Stimulated activated CD4-positive, alpha-beta T cell treated with anti-CD3 and anti-CD28 coated beads, Interleukin-2, amount 100 ng/mL, for 48 hours (primary cell): ENCODE data around the gene MAPK12.

Source experiments
- DNase-seq, 2 donors: peaks; one replicate each; pipeline ENCODE4 v3.0.0-alpha.2; 2020

The MAPK12 gene

DNA sequence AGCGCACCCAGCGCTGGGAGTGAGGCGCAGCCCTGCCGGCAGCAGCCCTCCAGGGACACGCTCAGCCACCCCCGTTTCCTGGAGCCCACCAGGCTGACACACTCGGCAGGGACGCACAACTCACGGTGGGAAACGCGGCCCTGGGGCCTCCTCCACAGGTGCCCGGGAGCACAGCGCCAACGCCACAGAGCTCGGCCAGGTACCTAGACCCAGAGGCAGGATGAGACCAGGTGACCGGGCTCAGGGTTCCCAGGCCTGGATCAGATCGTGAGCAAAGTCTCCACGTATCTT lies 34.7 kb downstream of the MAPK12 start:
- DNase-seq = no peak

DNA sequence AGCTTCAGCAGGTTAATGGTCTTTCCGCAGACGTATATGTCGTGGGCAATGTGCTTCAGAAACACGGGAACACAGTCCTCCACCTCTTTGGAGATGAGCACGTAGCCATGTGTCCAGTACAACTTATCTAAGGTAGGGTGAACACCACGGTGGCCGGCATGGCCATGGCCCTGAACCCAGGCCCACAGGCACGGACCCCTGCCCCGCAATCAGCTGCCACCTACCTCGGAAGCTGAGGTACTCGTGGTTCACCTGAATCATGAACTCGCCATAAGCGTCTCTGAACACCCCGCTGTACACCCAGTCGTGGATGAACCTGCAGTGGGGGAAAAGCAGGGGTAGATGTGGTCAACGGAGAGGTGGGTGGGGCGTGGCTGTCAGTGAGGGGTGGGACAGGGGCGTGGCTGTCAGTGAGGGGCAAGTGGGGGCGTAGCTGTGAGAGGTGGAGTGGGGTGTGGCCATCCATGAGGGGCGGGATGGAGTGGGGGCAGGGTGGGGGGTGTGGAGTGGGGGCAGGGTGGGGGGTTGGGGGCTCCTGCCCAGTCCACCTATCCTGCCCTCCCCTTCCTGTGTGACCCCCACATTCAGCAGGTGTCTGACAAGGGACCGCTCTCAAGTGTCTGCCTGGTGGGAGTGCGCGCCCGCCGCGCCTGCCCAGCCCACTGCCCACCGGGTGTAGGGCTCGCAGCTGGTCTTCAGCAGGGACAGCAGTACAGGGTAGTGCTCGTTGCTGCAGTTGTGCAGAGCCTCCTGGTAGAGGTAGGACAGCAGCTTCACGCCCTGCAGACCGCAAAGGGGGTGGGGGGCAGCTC lies 35.2 kb downstream of the MAPK12 start:
- DNase-seq = no peak

DNA sequence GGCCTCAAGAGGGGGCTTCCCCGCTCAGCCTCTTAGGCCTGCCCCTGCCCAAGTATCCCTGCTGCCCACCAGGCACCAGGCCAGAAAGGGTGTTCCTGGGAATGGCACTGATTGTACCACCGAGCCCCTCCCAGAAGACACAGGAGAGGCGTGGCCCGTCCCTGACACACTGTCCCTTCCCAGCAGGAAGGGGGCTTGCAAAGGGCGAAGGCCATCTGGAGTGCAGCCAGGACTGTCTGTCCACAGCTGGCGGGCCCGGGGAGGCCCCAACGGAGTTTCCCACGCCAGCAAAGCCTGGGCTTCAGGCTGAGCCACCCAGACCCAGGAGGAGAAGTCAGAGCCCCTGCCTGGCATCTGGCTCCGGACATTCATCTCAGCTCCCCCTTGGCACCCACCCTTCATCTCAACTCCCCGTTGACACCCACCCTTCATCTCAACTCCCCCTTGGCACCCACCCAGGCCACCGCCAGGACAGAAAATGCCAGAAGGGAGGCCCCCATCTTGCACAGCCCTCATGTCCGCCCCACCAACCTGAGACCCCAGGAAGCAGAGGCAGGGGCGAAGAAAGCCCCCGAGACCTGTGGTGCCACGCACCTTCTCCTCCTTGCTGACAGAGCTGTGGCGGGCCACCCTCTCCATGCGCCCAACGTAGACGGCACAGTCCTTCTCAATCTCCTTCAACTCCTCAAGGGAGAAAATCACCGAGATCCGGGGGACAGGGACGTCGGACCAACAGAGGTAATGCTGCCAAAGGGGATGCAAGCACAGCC lies 36.1 kb downstream of the MAPK12 start:
- no peak for DNase-seq

DNA sequence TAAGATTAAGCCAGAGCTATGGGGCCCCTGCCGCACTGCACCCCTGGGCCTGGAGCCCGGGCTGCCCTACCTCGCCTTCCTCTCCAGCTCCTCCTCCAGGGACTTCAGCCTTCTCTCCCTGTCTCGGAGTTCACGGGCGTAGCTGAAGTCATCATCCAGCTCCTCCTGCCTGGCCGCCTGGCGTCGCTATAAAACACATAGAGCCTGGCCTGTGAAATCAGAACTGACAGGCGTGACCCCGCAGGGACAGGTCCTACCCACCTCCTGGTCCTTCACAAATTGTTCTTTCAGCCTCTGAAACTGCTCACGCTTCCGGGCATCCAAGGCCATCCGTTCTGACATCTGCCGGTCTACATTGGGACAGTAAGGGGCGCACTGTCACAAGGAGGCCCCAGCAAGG lies 37.4 kb downstream of the MAPK12 start:
- no peak for DNase-seq

DNA sequence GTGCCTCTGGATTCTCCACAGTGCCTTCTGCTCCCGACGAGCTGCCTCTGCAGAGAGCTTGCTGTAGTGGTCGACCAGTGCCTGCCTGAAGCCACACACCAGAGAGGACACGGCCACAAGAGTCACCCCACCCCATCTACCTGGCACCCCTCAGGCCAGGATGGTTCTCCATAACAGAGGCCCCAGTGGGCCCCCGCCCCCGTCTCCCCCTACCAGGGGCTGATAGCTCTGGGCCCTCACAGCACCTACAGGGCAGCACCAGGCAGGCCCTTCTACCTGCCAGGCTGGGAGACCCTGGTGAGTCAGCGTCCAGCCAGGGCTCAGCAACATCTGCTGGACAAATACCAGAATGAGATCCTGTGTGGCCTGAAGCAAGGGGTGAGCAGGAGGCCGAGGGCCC lies 39.0 kb downstream of the MAPK12 start:
- DNase-seq = no peak

DNA sequence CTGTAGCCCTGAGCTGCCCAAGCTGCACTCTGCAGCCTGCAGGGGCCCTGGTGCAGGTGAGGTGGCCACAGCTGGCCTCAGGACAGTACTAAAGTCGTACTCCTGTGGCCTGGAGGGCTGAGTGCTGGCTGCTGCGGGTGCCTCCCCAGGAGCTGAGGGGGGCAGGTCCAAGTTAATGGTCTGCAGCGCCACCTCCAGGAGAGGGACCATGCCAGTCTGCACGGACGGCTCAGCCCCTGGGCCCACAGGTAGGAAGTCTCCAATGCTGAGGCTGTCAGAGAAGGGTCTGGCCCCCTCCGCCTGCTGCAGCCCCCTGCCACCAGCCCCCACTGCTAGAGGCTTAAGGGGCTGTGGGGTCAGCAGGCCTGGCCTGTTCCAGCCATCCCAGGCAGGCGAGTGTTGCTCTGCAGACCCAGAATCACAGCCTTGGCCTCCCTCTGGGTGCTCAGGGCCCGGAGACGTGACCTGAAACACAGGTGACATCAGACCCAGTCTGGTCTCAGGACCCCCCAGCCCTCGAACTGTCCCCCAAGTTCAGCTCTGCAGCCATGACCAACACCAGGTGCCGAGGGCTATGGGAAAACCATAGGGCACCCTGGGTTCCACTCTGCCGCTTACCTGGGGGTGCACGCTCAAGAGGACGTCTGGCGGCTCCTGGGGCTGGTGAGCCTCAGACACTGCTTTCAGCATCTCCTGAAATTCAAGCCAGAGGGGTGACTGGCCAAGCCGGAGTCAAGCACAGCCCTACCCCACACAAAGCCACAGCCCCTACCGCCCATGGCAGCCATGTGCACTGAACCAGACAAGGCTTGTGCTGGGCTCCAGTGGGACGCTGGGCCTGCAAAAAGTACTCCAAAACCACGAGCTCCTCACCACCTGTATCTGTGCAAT lies 39.8 kb downstream of the MAPK12 start:
- no peak for DNase-seq

DNA sequence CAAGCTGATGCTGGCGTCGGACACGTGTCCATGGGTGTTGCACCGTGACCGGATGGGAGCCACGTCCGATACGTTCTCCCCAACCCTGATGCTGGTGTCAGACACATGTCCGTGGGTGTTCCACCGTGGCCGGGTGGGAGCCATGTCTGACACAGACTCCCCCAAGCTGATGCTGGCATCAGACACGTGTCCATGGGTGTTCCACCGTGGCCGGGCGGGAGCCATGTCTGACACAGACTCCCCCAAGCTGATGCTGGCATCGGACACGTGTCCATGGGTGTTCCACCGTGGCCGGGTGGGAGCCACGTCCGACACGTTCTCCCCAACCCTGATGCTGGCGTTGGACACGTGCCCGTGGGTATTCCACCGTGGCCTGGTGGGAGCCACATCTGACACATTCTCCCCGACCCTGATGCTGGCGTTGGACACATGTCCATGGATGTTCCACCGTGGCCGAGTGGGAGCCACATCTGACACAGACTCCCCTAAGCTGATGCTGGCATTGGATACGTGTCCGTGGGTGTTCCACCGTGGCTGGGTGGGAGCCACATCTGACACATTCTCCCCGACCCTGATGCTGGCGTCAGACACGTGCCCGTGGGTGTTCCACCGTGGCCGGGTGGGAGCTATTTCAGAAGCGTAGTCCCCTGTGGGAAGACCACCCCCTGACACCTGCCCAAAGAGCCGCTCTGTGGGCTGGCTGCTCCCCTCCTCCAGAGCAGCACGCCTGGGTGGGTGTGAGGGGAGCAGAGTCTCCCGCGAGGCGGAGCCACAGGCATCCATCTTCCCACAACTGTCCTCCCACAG lies 40.7 kb downstream of the MAPK12 start:
- DNase-seq = no peak

DNA sequence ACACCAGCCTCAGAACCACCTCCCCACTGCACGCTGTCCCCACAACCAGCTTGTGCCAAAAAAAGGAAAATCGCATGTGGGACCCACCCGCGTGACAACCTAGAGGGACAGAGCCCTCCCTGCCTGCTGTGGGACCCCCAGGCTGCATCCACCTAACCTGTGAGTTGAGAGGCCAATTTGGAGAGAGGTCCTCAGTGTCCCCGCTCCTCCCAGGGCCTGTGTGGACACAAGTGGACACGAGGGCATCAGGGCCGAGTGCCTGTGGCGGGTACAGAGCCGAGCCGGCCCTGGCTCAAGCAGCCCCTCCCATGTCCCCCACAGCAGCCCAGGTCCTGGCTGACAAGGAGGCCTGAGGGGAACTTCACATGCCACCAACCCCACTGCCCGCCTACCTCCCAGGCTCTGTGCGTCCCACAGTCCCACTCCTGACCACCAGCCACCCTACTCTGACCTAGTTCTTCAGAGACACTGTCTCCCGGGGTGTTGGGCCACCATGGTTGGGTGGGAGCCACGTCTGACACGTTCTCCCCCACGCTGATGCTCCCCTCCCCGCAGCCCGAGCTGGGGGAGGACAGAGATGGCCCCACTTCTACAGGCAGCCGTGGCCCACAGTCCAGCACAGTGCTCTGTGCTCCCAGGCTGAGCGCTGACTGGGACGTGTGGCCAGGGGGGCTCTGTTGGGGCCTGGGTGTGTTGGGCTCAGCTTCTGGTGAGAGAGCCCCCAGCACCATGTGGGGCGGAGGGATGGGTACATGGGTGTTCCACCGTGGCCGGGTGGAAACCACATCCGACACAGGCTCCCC lies 41.5 kb downstream of the MAPK12 start:
- DNase-seq = no peak

DNA sequence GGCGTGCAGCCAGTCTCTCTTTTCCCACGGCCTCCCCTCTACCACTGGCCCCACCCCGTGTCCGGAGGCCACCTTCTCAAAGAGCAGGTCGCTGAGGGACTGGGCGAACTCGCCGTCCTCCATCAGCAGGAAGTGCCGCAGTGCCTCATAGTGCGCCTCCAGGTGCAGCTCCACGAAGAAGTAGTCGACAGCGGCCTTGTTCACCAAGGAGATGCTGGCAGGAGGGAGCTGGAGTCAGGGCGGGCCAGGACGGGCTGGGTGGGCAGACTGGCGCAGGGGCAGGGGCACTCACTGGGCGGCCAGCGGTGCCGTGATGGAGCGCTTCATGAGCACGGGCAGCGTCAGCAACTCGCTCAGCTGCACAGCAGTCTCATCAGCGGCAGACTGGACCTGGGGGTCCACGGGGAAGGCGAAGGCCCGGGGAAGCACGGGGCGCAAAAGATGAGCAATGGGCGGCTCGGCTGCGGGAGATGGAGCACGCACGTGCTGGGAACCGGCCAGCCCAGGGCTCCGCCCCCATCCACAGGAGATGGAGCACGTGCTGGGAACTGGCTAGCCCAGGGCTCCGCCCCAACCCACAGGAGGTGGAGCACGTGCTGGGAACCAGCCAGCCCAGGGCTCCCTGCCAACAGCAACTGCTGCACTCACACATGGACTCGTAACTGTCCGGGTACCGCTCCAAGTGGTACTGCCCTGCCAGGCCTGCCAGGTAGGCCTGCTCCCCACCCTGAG lies 42.3 kb downstream of the MAPK12 start:
- no peak for DNase-seq

DNA sequence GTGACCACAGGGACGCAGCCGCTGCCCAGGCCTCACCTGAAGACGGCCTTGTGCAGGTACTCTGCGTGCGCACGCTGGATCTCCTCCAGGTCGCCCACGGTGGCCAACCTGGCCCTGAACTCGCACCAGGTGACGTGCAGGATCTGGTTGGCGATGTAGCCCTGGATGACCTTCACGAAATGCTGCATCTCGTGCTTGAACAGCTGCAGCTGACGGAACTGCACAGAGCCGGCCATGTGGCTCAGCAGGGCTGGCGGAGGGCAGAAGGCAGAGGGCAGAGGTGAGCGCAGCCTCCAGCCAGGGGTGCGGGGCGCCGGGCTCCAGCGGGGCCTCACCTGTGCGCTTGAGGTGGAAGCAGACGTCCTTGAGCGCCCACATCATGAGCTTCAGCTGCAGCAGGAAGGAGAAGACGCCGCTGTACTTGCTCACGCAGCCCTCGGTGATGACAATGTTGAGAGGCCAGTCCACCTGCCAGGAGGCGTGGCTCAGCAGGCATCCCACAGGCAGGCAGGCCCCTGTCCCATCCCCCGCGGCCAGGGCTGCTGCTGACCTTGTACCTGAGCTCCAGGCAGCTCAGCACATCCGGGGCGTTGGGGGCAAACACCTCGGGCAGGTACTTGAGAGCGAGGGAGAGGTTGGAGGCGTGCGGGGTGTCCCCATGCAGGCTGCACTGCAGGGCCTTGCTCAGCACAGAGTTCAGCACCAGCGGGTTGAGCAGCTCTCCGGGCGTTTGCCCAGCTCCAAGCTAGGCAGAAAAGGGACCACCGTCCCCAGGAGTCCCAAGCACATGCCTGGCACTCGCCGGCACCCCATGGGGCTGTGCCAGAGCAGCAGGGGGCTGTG lies 43.1 kb downstream of the MAPK12 start:
- DNase-seq = no peak

DNA sequence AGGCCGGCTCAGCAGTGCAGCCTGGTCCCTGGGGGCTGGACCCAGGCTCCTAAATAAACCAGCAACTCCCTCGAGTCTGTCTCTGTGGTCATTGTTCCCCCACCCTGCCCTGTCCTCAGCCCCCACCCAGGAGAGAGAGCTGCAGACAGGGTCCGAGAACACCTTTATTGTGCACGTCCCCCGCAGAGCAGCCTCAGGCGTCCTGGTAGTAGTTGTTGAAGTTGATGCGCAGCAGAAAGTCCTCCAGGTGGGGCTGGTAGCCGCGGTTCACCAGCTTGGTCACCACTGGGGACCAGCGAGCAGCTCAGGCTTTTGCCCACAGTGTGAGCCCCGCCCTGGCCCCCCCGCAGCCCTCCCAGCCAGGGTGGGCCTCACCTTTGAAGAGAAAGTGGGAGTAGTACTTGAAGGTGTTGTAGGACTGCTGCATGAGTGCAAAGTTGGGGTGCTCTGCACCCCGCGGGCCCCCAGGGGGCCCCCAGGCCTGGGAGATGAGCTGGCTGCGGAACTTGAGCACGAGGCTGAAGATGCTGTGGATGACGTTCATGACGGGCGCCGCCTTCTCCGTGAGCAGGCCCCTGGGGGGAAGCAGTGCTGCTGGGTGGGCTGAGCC lies 43.8 kb downstream of the MAPK12 start:
- no peak for DNase-seq

DNA sequence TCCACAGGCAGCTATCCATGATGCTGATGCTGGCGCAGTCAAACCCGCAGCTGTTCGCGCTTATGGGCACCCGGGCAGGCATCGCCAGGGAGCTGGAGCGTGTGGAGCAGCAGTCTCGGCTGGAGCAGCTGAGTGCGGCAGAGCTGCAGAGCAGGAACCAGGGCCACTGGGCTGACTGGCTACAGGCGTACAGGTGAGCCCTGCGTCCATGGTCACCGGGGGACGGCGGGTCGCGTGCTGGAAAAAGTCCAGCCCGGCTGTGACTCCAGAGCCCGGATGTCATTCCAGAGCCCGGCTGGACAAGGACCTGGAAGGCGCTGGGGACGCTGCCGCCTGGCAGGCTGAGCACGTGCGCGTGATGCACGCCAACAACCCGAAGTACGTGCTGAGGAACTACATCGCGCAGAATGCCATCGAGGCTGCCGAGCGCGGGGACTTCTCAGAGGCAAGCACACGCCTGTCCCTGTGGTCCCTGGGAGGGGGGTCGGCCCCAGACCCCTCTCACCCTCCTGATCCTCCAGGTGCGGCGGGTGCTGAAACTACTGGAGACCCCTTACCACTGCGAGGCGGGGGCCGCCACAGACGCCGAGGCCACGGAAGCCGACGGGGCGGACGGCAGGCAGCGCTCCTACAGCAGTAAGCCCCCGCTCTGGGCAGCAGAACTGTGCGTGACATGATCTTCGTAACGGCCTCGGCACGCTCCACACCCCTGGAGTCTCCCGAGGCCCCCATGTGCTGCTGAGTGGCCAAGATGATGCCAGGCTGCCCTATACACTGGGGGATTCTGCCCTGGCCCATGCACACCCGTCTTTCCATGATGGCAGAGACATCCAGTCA lies 44.6 kb downstream of the MAPK12 start:
- DNase-seq = no peak

DNA sequence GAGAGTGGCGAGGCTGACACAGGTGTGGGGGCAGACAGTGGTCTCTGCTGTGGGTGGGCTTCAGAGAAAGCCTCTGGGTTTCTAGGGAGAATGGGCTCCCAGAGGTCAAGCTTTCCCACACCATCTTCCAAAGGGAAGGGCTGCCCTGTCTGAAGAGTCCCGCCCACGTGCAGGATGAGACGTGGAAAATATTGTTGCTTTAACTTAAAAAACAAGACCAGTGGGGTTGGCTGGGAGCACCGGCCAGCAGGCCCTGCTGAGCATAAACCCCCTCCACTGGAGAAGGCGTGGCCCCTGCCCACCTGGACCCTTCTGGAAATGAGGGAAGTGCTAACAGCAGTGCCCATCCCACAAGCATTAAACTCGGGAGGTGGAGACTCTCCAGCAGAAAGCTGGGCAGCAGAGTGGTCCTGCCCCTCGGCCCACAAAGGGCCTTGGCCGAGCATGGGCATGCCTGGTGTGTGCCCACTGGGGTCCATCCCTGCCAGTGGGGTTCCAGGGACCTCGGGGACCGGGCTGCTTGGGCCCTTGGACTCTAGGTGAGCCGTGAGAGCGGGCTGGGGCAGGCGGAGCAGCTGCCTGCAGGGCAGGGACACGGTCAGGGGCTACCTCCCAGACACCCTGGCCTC lies 45.3 kb downstream of the MAPK12 start:
- DNase-seq = no peak

DNA sequence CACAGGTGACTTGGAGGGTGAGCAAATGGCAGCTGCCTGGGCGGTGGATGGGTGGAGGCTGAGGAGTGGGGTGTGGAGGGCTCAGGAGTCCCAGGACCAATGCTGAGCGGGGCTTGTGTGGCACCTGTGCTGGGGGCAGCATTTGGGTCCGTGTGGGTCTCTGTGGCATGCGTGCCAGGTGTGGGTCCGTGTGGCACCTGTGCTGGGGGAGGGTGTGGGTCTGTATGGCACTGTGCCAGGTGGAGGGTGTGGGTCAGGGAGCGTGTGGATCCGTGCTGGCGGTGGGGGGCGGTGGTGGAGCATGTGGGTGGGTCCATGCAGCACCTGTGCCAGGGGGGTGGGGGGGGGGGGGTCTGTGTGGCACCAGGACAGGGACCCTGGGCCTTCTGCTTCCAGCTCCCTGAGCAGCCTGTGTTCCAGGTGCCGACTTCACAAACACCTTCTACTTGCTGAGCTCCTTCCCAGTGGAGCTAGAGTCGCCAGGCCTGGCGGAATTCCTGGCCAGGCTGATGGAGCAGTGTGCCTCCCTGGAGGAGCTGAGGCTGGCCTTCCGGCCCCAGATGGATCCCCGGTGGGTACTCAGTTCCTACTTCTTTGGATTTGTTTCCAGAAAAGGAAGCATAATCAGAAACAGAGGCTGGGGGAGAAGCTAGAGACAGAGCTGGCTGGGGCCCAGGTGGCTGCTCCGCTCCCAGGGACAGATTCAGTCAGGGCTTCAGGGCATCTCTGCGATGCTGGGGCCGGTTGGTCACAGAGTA lies 46.0 kb downstream of the MAPK12 start:
- no peak for DNase-seq

DNA sequence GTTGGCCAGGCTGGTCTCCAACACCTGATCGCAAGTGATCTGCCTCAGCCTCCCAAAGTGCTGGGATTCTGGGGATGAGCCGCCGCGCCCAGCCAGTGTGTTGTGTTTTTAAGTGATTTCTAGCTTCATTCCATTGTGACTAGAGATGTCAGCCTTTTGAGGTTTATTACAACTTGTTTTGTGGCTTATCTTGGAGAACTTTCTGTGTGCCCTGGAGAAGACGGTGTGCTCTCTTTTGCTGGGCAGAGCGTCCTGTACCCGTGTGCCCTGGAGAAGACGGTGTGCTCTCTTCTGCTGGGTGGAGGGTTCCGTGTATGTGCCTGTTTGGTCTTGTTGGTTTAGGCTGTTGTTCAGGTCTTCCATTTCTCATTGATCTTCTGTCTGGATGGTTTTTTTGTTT lies 48.2 kb downstream of the MAPK12 start:
- DNase-seq = no peak

DNA sequence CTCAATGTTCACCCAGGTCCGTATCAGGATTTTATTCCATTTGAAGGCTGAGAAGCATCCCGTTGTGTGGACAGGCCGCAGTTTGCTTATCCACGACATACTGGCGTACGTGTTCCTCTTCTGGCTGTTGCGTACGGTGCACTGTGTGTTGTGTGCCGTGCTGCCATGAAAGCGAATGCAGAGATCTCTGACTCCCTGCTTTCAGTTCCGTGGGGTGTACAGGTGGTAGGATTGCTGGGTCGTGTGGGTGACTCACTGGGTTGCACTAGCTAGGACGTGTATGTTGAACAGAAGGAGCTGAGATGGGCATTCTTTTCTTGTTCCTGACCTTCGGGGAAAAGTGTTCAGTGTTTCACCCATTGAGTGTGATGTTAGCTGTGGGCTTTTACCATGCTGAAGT lies 50.3 kb downstream of the MAPK12 start:
- no peak for DNase-seq

DNA sequence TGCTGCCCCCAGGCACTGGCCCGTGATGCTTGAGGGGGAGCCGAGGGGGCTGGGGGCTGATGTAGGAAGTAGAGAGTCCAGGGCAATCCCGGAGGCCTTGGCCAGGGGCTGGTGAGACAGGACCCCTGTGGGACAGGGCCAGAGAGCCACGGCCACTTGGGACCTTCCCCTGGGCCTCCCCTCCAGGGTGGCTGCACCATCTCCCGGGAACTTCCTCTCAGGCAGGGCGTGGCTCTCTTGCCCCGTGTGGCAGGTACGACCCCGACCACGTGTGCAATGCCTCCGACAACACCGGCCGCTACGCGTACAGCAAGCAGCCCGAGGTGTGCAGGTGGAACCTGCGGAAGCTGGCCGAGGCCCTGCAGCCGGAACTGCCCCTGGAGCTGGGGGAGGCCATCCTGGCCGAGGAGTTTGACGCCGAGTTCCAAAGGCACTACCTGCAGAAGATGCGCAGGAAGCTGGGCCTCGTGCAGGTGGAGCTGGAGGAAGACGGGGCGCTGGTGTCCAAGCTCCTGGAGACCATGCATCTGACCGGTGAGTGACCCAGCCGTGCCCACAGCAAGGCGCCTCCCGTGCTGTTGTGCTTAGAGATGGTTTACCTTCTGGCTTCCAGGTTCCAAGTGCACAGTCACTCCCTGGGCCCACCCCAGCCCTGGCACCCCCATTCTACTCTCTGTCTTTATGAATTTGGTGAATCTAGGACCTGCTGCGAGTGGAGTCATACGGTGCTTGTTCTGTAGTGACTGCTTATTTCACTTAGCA lies 50.9 kb downstream of the MAPK12 start:
- no peak for DNase-seq
